T-helper 1 cell treated with Interleukin-12 subunit alpha and Interleukin-12 subunit beta and Interleukin-4 antibody, amounts not matched to agents 30 ng/mL and 1 ng/mL, for 36 hours (primary cell): ENCODE results near the gene KDM2A. TPM values are rescaled to one million over a fixed set of nuclear protein-coding genes. Genes with fewer than 3 reads are reported as not detected.
"Not testable (repeated sequence)": the region's sequence is repeated elsewhere in the genome, so short reads cannot be mapped to it uniquely, and the experiment has no call there.

ENCODE experiments used
- intact Hi-C: fragments of 100-400 bp; cut with micrococcal nuclease; formaldehyde crosslinking; loops from one replicate; pipeline ENCODE4 v1.15.1; 2024
- total RNA-seq: library from RNA; stranded (reverse); gene quantifications from 2 replicates; pipeline ENCODE4 v1.2.3, GENCODE V29; 2022

KDM2A gene
- total RNA-seq, 1 donor from 2014 or later, result 149 TPM

- intact Hi-C loops, result loop anchor here (10.0 kb wide), 2 partner anchors 198 to 372 kb away; a partner anchor contains a TSS
These were observed 1.9 kb upstream of the KDM2A start for GRCh38 chr11:67117176-67117575.

- intact Hi-C loops, result loop anchor here (2.0 to 10.0 kb wide), 3 partner anchors 197 to 391 kb away; partner anchors contain the start of gene CDK2AP2
These were observed 1.3 kb upstream of the KDM2A start for GRCh38 chr11:67117672-67118180.

GRCh38 chr11:67118181-67118766 is 789 bp upstream of the KDM2A start:
- intact Hi-C loops, result loop anchor here (2.0 to 10.0 kb wide), 3 partner anchors 197 to 391 kb away; partner anchors contain the start of gene CDK2AP2

- intact Hi-C loops, result loop anchor here (1.0 to 10.0 kb wide), 9 partner anchors 39 to 389 kb away; partner anchors contain the start of genes CDK2AP2, PC and RCE1
These were observed 725 bp downstream of the KDM2A start for GRCh38 chr11:67119585-67120391.

- intact Hi-C loops, result loop anchor here (2.0 to 5.0 kb wide), 3 partner anchors 40 to 278 kb away; partner anchors contain the start of gene RCE1
These were observed 1.4 kb downstream of the KDM2A start for GRCh38 chr11:67120456-67120855.

GRCh38 chr11:67120881-67121710 is 2.0 kb downstream of the KDM2A start:
- intact Hi-C loops, result loop anchor here (2.0 to 5.0 kb wide), 3 partner anchors 40 to 278 kb away; partner anchors contain the start of gene RCE1

GRCh38 chr11:67123801-67124200 is 4.7 kb downstream of the KDM2A start:
- intact Hi-C loops, result loop anchor here (5.0 kb wide), 1 partner anchor 44 kb away; no protein-coding TSS in a partner anchor

GRCh38 chr11:67126243-67126642 is 7.2 kb downstream of the KDM2A start:
- intact Hi-C loops, result not testable (repeated sequence)

GRCh38 chr11:67126986-67127385 is 7.9 kb downstream of the KDM2A start:
- intact Hi-C loops, result no loop called here

GRCh38 chr11:67130861-67131260 is 11.8 kb downstream of the KDM2A start:
- intact Hi-C loops, result not testable (repeated sequence)

- intact Hi-C loops, result no loop called here
These were observed 17.1 kb downstream of the KDM2A start for GRCh38 chr11:67136156-67136555.

- intact Hi-C loops, result no loop called here
These were observed 19.9 kb downstream of the KDM2A start for GRCh38 chr11:67138922-67139321.

- intact Hi-C loops, result no loop called here
These were observed 27.6 kb downstream of the KDM2A start for GRCh38 chr11:67146516-67147226.

- intact Hi-C loops, result no loop called here
These were observed 34.9 kb downstream of the KDM2A start for GRCh38 chr11:67153971-67154370.

- intact Hi-C loops, result no loop called here
These were observed 35.7 kb downstream of the KDM2A start for GRCh38 chr11:67154726-67155125.

- intact Hi-C loops, result no loop called here
These were observed 38.6 kb downstream of the KDM2A start for GRCh38 chr11:67157691-67158090.

GRCh38 chr11:67158221-67158620 is 39.2 kb downstream of the KDM2A start:
- intact Hi-C loops, result no loop called here

GRCh38 chr11:67160045-67160444 is 41.0 kb downstream of the KDM2A start:
- intact Hi-C loops, result no loop called here

- intact Hi-C loops, result no loop called here
These were observed 42.1 kb downstream of the KDM2A start for GRCh38 chr11:67160872-67161783.
